ENCODE measurements around the gene ZYG11B. TPM values are rescaled to one million over a fixed set of nuclear protein-coding genes. Genes with fewer than 3 reads are reported as not detected.
"Not testable (repeated sequence)": the region's sequence is repeated elsewhere in the genome, so short reads cannot be mapped to it uniquely, and the experiment has no call there.

Gene ZYG11B
- total RNA-seq, 1 donor from 2014 or later, result 39.5 TPM

DNA sequence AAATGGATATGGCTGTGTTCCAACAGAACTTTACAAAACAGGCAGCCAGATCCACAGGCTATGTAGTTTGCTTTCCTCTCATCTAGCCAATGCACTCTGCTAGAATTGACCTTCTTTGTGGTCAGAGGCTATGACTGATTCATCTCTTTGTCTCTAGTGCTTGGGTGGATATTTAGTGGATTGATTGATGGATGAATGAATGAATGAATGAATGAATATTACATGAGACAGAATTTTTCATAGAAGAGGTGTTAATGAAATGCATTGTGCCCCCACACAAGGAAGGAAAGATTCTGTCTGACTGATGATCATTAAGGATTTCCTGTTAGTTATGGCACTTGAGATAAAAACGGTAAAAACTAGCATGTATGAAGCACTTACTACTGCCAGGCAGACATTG is 65.8 kb downstream of the ZYG11B start:
- Histone ChIP-seq H3K9ac (no peak overlapping the region), H3K4me2 (no peak overlapping the region), H3K27me3 (no peaks in the 10 kb centered on the region), H3K79me2 (ENCODE audit: low read depth) (no peaks in the 10 kb centered on the region), H3K4me1 (no peaks in the 10 kb centered on the region), H3K9me3 (ENCODE audit: low read depth) (no peaks in the 10 kb centered on the region), H2AFZ (replicated peaks) (no peak overlapping the region), H3F3A (ENCODE audit: low read depth) (peaks cover 16% of the 10 kb centered on the region), H3K36me3 (no peaks in the 10 kb centered on the region), H4K20me1 (ENCODE audit: low read depth) (no peaks in the 10 kb centered on the region), H3K4me3 (no peak overlapping the region), H3K27ac (no peak overlapping the region)
- peaks cover 4% of the 10 kb centered on the region for H3K27me3 Mint-ChIP-seq (ENCODE audit: insufficient read depth, low read depth)
- H3K36me3 Mint-ChIP-seq, result peaks cover 8% of the 10 kb centered on the region
- DNase-seq (ENCODE audit: low spot score), result no peak
- TF ChIP-seq CTCF (IDR thresholded peaks at IDR 0.05) (no peak), EZH2phosphoT487 (IDR thresholded peaks at IDR 0.05) (no peak), EZH2 (IDR thresholded peaks at IDR 0.05) (no peak)
- H3K4me1 Mint-ChIP-seq, result no peaks in the 10 kb centered on the region
- H3K27ac Mint-ChIP-seq, result no peak overlapping the region
- H3K9me3 Mint-ChIP-seq, result no peaks in the 10 kb centered on the region
- H3K4me3 Mint-ChIP-seq, result no peak overlapping the region

- H2AFZ ChIP-seq (replicated peaks); H4K20me1 ChIP-seq (ENCODE audit: low read depth); H3K27me3 ChIP-seq; H3K36me3 Mint-ChIP-seq; H3K4me2 ChIP-seq; H3K27ac Mint-ChIP-seq; H3K9me3 ChIP-seq (ENCODE audit: low read depth); H3K4me1 ChIP-seq; H3K4me3 ChIP-seq; H3K79me2 ChIP-seq (ENCODE audit: low read depth); H3K27ac ChIP-seq; H3K4me1 Mint-ChIP-seq; DNase-seq (ENCODE audit: low spot score); H3K4me3 Mint-ChIP-seq; H3K9me3 Mint-ChIP-seq; H3K36me3 ChIP-seq; H3K27me3 Mint-ChIP-seq (ENCODE audit: insufficient read depth, low read depth); H3K9ac ChIP-seq: not testable (repeated sequence)
- H3F3A ChIP-seq (ENCODE audit: low read depth), result peaks cover 16% of the 10 kb centered on the region
These were observed 67.5 kb downstream of the ZYG11B start for GRCh38 chr1:52793717-52794116.

GRCh38 chr1:52795464-52795863 is 69.2 kb downstream of the ZYG11B start:
- Mint-ChIP-seq H3K36me3 (peaks cover 8% of the 10 kb centered on the region), H3K27ac (no peak overlapping the region), H3K4me3 (no peak overlapping the region), H3K4me1 (no peaks in the 10 kb centered on the region), H3K9me3 (no peaks in the 10 kb centered on the region), H3K27me3 (ENCODE audit: insufficient read depth, low read depth) (peaks cover 4% of the 10 kb centered on the region)
- Histone ChIP-seq H3K9me3 (ENCODE audit: low read depth) (no peaks in the 10 kb centered on the region), H4K20me1 (ENCODE audit: low read depth) (no peaks in the 10 kb centered on the region), H3K79me2 (ENCODE audit: low read depth) (no peaks in the 10 kb centered on the region), H2AFZ (replicated peaks) (no peak overlapping the region), H3K4me1 (no peaks in the 10 kb centered on the region), H3K9ac (no peak overlapping the region), H3K4me2 (no peak overlapping the region), H3F3A (ENCODE audit: low read depth) (peaks cover 16% of the 10 kb centered on the region), H3K27me3 (no peaks in the 10 kb centered on the region), H3K36me3 (peaks cover 5% of the 10 kb centered on the region), H3K4me3 (no peak overlapping the region), H3K27ac (no peak overlapping the region)
- DNase-seq (ENCODE audit: low spot score), result no peak
- TF ChIP-seq EZH2phosphoT487 (IDR thresholded peaks at IDR 0.05) (no peak), CTCF (IDR thresholded peaks at IDR 0.05) (no peak), EZH2 (IDR thresholded peaks at IDR 0.05) (no peak)

- no peak for DNase-seq (ENCODE audit: low spot score)
- H3K4me1 Mint-ChIP-seq, result no peaks in the 10 kb centered on the region
- no peak overlapping the region for H3K4me3 Mint-ChIP-seq
- peaks cover 4% of the 10 kb centered on the region for H3K27me3 Mint-ChIP-seq (ENCODE audit: insufficient read depth, low read depth)
- Histone ChIP-seq H2AFZ (replicated peaks) (no peak overlapping the region), H3K79me2 (ENCODE audit: low read depth) (no peaks in the 10 kb centered on the region), H3K36me3 (peaks cover 5% of the 10 kb centered on the region), H3K9ac (no peak overlapping the region), H4K20me1 (ENCODE audit: low read depth) (no peaks in the 10 kb centered on the region), H3K4me1 (no peaks in the 10 kb centered on the region), H3K9me3 (ENCODE audit: low read depth) (no peaks in the 10 kb centered on the region), H3K4me2 (no peak overlapping the region), H3K4me3 (no peak overlapping the region), H3K27me3 (no peaks in the 10 kb centered on the region), H3F3A (ENCODE audit: low read depth) (peaks cover 16% of the 10 kb centered on the region), H3K27ac (no peak overlapping the region)
- H3K36me3 Mint-ChIP-seq, result peaks cover 5% of the 10 kb centered on the region
- H3K27ac Mint-ChIP-seq, result no peak overlapping the region
- H3K9me3 Mint-ChIP-seq, result no peaks in the 10 kb centered on the region
- TF ChIP-seq EZH2phosphoT487 (IDR thresholded peaks at IDR 0.05), result no peak
- no peak for TF ChIP-seq EZH2 (IDR thresholded peaks at IDR 0.05)
- no peak for TF ChIP-seq CTCF (IDR thresholded peaks at IDR 0.05)
These were observed 72.1 kb downstream of the ZYG11B start for GRCh38 chr1:52798331-52798730.
